BLaER1 treated with 17β-estradiol and CSF1 and Interleukin-3, amounts not matched to agents 10 nM and 100 nM (cell line): ENCODE data around the gene NSG1.

Experiments
- H3K27ac ChIP-seq, 11 experiments: shearing (Covaris generic); formaldehyde crosslinking; 2 replicates each; pipeline ENCODE4 v1.8.1; 2022
- H3K27me3 ChIP-seq, 11 experiments: shearing (Covaris generic); formaldehyde crosslinking; 2 replicates each; pipeline ENCODE4 v1.8.1; 2022
- H3K36me3 ChIP-seq, 11 experiments: shearing (Covaris generic); formaldehyde crosslinking; 2 replicates each; pipeline ENCODE4 v1.8.1; 2022
- H3K4me1 ChIP-seq, 10 experiments: shearing (Covaris generic); formaldehyde crosslinking; 2 replicates each; pipeline ENCODE4 v1.8.1; 2022
- H3K4me2 ChIP-seq, 11 experiments: shearing (Covaris generic); formaldehyde crosslinking; 2 replicates each; pipeline ENCODE4 v1.8.1; 2022
- H3K4me3 ChIP-seq, 10 experiments: shearing (Covaris generic); formaldehyde crosslinking; 2 replicates each; pipeline ENCODE4 v1.8.1; 2022
- H3K9ac ChIP-seq, 11 experiments: shearing (Covaris generic); formaldehyde crosslinking; 2 replicates each; pipeline ENCODE4 v1.8.1; 2022
- H3K9me3 ChIP-seq, 11 experiments: shearing (Covaris generic); formaldehyde crosslinking; replicated peaks in 1 of 11; 2 replicates each; pipeline ENCODE4 v1.8.1; 2022
- H4K20me1 ChIP-seq, 11 experiments: shearing (Covaris generic); formaldehyde crosslinking; 2 replicates each; pipeline ENCODE4 v1.8.1; 2022
- Cebpa-rat ChIP-seq, 11 experiments: shearing (Covaris generic); IDR thresholded peaks; 2 replicates each; pipeline ENCODE4 v1.8.1; 2022

Gene NSG1

DNA sequence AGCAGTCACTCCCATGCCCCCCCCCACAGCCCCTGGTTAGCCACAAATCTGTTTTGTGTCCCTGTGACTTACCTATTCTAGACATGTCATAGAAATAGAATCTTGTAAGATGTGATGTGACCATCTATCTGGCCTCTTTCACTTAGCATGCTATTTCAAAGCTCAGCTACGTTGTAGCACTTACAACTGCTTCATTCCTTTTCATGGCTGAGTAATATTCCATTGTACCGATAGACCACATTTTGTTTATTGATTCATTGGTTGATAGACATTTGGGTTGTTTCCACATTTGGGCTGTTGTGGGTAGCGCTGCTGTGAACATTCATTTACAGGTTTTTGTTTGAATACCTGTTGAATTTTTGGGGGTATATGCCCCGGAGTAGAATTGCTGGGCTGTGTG lies 11.5 kb downstream of the NSG1 start:
- Histone ChIP-seq H3K4me1 (peaks cover 7 to 31% (median 20%) of the 10 kb centered on the region in 10 experiments; a peak in 19 of 20 replicates), H3K9ac (no peak overlapping the region), H3K4me2 (no peak overlapping the region), H3K4me3 (no peak overlapping the region), H3K9me3 (peaks cover 8 to 13% (median 12%) of the 10 kb centered on the region in 11 experiments; a peak in 15 of 22 replicates), H3K27me3 (peaks cover 17 to 43% (median 37%) of the 10 kb centered on the region in 11 experiments), H3K36me3 (no peaks in the 10 kb centered on the region), H4K20me1 (peaks cover 0 to 9% (median 0%) of the 10 kb centered on the region in 11 experiments; a peak in 1 of 22 replicates), H3K27ac (no peak overlapping the region)
- TF ChIP-seq Cebpa-rat (IDR thresholded peaks at IDR 0.05): no peak

DNA sequence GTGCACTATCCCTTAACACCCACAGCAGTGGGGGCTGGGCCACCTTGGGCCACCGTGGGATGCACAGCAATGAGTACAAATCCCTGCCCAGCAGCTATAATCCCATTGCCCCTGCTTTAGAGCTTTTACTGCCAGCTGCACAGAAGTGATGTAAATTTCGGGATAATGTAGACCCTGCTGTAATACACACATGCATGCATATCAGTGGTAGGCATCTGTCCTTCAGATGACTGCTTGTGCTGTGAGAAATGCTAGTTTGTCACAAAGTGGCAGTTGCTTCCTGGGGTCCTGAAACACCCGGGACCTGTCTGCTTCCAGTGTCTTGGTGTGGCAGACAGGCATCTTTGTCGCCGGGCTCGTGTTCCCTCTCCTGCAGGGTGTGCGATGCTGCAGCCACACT lies 14.1 kb downstream of the NSG1 start:
- Histone ChIP-seq H3K36me3 (no peaks in the 10 kb centered on the region), H3K9me3 (peaks cover 8 to 13% (median 12%) of the 10 kb centered on the region in 11 experiments; a peak in 15 of 22 replicates), H3K4me3 (no peak overlapping the region), H4K20me1 (peaks cover 0 to 8% (median 0%) of the 10 kb centered on the region in 11 experiments; a peak in 1 of 22 replicates), H3K9ac (no peak overlapping the region), H3K27me3 (peaks cover 13 to 29% (median 21%) of the 10 kb centered on the region in 11 experiments), H3K4me1 (peaks cover 4 to 20% (median 13%) of the 10 kb centered on the region in 10 experiments; a peak in 19 of 20 replicates), H3K4me2 (no peak overlapping the region), H3K27ac (no peak overlapping the region)
- no peak for TF ChIP-seq Cebpa-rat (IDR thresholded peaks at IDR 0.05)

DNA sequence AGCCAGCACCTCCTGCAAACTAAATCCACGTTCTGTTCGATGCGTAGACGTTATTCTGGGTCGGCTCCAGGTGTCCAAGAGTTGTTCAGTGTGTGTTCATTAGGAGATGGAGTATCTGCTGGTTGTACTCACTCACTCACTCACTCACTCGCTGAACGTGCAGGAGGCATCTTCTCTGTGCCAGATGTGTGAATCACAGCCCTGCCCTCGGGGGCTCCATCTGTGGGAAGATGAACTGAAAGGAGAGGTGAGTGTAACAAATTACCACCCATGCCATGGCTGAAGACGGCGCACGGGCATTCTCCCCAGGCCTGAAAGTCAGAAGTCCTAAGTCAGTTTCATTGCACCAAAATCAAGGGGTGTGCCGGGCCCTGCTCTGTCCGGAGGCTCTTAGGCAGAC lies 16.1 kb downstream of the NSG1 start:
- Histone ChIP-seq H3K9me3 (peaks cover 8 to 13% (median 12%) of the 10 kb centered on the region in 11 experiments; a peak in 15 of 22 replicates), H3K4me1 (peaks cover 0 to 28% (median 19%) of the 10 kb centered on the region in 10 experiments; a peak in 16 of 20 replicates), H3K36me3 (no peaks in the 10 kb centered on the region), H3K27ac (no peak overlapping the region), H3K4me3 (no peak overlapping the region), H3K27me3 (peaks cover 18 to 32% (median 25%) of the 10 kb centered on the region in 11 experiments; a peak in 21 of 22 replicates), H4K20me1 (peaks cover 0 to 18% (median 0%) of the 10 kb centered on the region in 11 experiments; a peak in 6 of 22 replicates), H3K4me2 (no peak overlapping the region), H3K9ac (no peak overlapping the region)
- TF ChIP-seq Cebpa-rat (IDR thresholded peaks at IDR 0.05): no peak

DNA sequence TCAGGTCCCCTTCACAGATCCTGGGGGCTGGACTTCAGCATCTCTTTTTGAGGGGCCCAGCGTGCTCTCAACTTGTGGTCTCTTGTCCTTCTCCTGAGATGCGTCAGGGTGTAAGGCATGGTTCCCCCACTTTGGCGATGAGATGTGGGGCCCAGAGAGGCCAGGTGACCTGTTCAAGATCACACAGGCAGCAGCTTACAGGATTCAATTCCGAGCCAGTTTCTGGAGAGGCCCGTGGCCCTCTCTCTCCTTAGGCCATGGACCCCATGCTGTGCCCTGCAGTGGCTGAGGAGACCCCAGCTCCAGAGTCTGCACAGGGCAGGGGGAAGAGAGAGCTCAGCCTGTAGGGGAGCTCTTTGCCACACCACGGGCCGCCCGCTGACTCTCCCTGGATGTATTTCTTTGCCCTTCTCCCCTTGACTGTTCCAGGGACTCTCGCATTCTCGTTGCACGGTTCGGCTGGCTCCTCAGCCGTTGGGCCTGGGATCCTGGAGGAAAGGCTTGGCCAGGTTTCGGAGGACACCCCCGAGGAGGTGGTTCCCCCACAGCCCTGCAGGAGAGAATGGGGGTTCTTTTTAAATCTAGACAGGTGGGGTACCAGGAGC lies 18.6 kb downstream of the NSG1 start:
- Histone ChIP-seq H3K9ac (no peak overlapping the region), H3K9me3 (peaks cover 0 to 3% (median 0%) of the 10 kb centered on the region in 11 experiments; a peak in 2 of 22 replicates), H3K27ac (no peak overlapping the region), H4K20me1 (peaks cover 0 to 33% (median 0%) of the 10 kb centered on the region in 11 experiments; a peak in 7 of 22 replicates), H3K36me3 (no peaks in the 10 kb centered on the region), H3K27me3 (peaks cover 22 to 43% (median 37%) of the 10 kb centered on the region in 11 experiments; a peak in 21 of 22 replicates), H3K4me2 (peak overlapping the region in 5 of 11 experiments; percentile 10 to 83 (median 74); a peak in 7 of 22 replicates), H3K4me3 (no peak overlapping the region), H3K4me1 (peaks cover 0 to 41% (median 30%) of the 10 kb centered on the region in 10 experiments; a peak in 16 of 20 replicates)
- no peak for TF ChIP-seq Cebpa-rat (IDR thresholded peaks at IDR 0.05)

DNA sequence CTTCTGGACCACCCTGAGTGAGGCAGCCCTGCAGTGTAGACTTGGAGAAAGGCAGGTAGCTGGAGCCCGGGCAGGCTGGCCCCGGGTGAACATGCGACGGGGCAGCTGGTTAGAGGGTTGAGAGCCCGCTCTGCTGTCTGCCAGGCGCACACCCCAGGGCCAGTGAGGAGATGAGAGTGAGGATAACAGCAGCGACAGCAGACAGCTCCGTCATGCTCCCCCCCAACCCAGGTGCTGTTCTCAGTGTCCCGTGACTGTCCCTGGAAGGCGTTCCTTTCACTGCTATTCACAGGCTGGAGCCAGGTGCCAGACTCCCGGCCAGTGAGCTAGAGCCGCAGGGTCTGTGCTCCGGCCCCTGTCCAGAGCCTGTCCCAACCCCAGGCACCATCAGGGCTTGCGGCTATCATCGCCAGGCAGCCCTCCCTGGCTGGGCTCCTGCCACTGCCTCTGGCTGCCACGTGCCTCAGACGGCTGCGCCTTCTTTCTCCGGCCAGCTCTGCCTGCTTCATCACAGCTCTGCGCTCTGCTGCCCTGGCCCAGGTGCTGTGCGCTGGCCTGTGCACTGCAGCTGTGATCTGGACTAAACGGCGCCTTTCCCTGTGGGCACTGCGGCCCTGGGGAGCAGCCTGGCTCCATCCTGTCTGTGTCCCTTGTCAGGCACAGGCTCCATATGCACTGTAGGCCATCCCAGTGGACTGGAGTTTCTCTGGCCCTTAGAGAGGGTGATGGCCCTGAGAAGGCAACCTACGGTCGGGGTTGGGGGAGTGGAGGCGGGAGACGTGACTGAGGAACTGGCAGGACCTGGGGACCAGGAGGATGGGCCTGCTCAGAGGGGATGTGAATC lies 19.8 kb downstream of the NSG1 start:
- no peak for TF ChIP-seq Cebpa-rat (IDR thresholded peaks at IDR 0.05)
- H3K4me2 ChIP-seq: peak overlapping the region in 9 of 11 experiments; percentile 3 to 85 (median 71); a peak in 18 of 22 replicates
- H3K9ac ChIP-seq: peak overlapping the region in 3 of 11 experiments; percentile 12 to 30 (median 30); a peak in 4 of 22 replicates
- H3K27me3 ChIP-seq: peaks cover 22 to 43% (median 37%) of the 10 kb centered on the region in 11 experiments; a peak in 21 of 22 replicates
- no peaks in the 10 kb centered on the region for H3K9me3 ChIP-seq
- H3K27ac ChIP-seq: no peak overlapping the region; a peak in 1 of 22 replicates
- H3K36me3 ChIP-seq: no peaks in the 10 kb centered on the region
- no peak overlapping the region for H3K4me3 ChIP-seq
- peaks cover 0 to 41% (median 30%) of the 10 kb centered on the region in 10 experiments; a peak in 16 of 20 replicates for H3K4me1 ChIP-seq
- peaks cover 0 to 33% (median 0%) of the 10 kb centered on the region in 11 experiments; a peak in 7 of 22 replicates for H4K20me1 ChIP-seq

DNA sequence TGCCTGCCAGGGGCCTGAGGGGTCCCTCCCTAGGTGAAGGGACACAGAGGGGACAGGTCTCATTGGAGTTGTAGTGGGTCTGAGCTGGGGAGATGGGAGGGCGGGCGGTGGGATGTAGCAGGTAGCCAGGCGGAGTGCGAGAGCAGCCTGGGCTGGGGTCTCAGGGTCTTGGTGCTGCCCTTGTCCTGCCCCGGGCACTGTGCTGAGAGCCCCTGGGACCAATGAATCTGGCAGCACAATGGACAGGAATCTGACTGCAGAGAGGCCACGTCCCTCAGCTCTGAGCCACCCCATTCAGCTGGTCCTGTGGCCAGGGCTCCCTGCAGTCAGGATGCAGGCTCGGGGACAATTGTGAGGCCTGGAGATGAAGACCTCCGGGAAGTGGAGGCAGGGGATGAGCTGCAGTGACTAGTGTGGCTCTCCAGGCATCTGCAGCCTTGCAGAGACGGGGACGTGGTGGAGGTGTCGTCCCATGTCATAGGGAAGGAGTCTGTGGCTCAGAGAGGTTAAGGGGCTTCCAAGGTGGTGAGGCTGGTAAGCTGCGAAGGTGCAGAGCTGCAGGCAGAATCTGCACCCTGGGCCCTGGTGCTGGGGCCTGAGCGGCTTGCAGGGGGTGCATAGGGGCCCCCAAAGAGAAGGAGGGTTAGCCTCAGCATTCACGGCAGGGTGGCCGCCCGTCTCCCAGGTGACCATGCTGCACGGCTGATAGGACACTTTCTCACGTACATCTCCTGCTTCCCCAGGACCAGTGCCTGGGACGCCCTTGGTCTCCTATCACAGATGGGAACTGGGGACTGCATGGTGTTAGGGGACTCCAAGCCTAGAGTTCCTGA lies 20.6 kb downstream of the NSG1 start:
- peaks cover 0 to 33% (median 0%) of the 10 kb centered on the region in 11 experiments; a peak in 7 of 22 replicates for H4K20me1 ChIP-seq
- H3K4me2 ChIP-seq: peak overlapping the region in 8 of 11 experiments; percentile 53 to 85 (median 72); a peak in 16 of 22 replicates
- H3K27me3 ChIP-seq: peaks cover 22 to 43% (median 37%) of the 10 kb centered on the region in 11 experiments; a peak in 21 of 22 replicates
- H3K36me3 ChIP-seq: no peaks in the 10 kb centered on the region
- H3K9me3 ChIP-seq: no peaks in the 10 kb centered on the region
- H3K4me1 ChIP-seq: peaks cover 0 to 41% (median 30%) of the 10 kb centered on the region in 10 experiments; a peak in 16 of 20 replicates
- no peak overlapping the region for H3K27ac ChIP-seq
- no peak overlapping the region for H3K4me3 ChIP-seq
- H3K9ac ChIP-seq: peak overlapping the region in 1 of 11 experiments; percentile 12; a peak in 1 of 22 replicates
- no peak for TF ChIP-seq Cebpa-rat (IDR thresholded peaks at IDR 0.05)

DNA sequence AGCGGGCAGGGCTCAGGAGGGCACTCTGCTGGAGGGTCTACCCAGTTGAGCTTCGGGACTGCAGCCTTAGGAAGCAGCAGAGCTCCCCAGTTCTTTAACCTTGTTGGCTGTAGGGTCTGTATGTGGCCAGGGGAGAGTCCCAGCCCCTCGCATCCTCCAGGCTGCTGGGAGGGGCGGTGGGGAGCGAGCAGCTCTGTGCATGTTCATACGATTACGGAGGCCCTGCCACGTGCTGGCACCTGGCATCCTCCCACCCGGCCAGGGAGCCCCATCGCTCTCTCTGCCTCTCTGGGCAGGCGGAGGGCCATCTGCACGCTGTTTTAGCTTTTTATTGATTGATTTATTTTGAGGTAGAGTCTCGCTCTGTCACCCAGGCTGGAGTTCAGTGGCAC lies 21.2 kb downstream of the NSG1 start:
- Histone ChIP-seq H3K9me3 (no peaks in the 10 kb centered on the region), H3K4me1 (peaks cover 0 to 41% (median 30%) of the 10 kb centered on the region in 10 experiments; a peak in 16 of 20 replicates), H3K36me3 (no peaks in the 10 kb centered on the region), H3K4me3 (no peak overlapping the region), H3K27me3 (peaks cover 22 to 43% (median 37%) of the 10 kb centered on the region in 11 experiments; a peak in 21 of 22 replicates), H4K20me1 (peaks cover 0 to 33% (median 0%) of the 10 kb centered on the region in 11 experiments; a peak in 7 of 22 replicates), H3K9ac (no peak overlapping the region), H3K27ac (no peak overlapping the region), H3K4me2 (peak overlapping the region in 8 of 11 experiments; percentile 53 to 85 (median 72); a peak in 14 of 22 replicates)
- no peak for TF ChIP-seq Cebpa-rat (IDR thresholded peaks at IDR 0.05)
